ENCODE results near the gene HCN3.

The HCN3 gene

GRCh38 chr1:155287987-155288543 lies 10.8 kb downstream of the HCN3 start:
- TF ChIP-seq USF1 (IDR thresholded peaks at IDR 0.05) = no peak
- no peak for TF ChIP-seq EGR1 (IDR thresholded peaks at IDR 0.05)
- no peak for TF ChIP-seq RAD21 (IDR thresholded peaks at IDR 0.05; ENCODE audit: low read depth)
- TF ChIP-seq YY1 (IDR thresholded peaks at IDR 0.05; ENCODE audit: low read depth) = no peak
- TF ChIP-seq CEBPB (IDR thresholded peaks at IDR 0.05) = no peak
- no peak for TF ChIP-seq ZBTB7A (IDR thresholded peaks at IDR 0.05; ENCODE audit: low read depth)
- TF ChIP-seq TAF1 (IDR thresholded peaks at IDR 0.05; ENCODE audit: low read depth) = no peak
- no peak for TF ChIP-seq NFIC (IDR thresholded peaks at IDR 0.05)
- no peak for TF ChIP-seq MAX (IDR thresholded peaks at IDR 0.05)
- TF ChIP-seq CREB1 (IDR thresholded peaks at IDR 0.05; ENCODE audit: low read depth) = no peak
- TF ChIP-seq TCF12 (IDR thresholded peaks at IDR 0.05; ENCODE audit: low read depth) = no peak
- TF ChIP-seq REST (IDR thresholded peaks at IDR 0.05; ENCODE audit: low read depth) = no peak
- TF ChIP-seq EP300 (IDR thresholded peaks at IDR 0.05; ENCODE audit: borderline replicate concordance) = no peak
- TF ChIP-seq TEAD4 (IDR thresholded peaks at IDR 0.05) = no peak
- no peak for TF ChIP-seq FOXM1 (IDR thresholded peaks at IDR 0.05; ENCODE audit: borderline replicate concordance, low read depth)

GRCh38 chr1:155293086-155293749 lies 16.0 kb downstream of the HCN3 start:
- TF ChIP-seq FOXM1 (IDR thresholded peaks at IDR 0.05; ENCODE audit: borderline replicate concordance, low read depth) = no peak

GRCh38 chr1:155294520-155295182 lies 17.4 kb downstream of the HCN3 start:
- no peak for TF ChIP-seq RAD21 (IDR thresholded peaks at IDR 0.05; ENCODE audit: low read depth)
- no peak for TF ChIP-seq NFIC (IDR thresholded peaks at IDR 0.05)
- no peak for TF ChIP-seq TCF12 (IDR thresholded peaks at IDR 0.05; ENCODE audit: low read depth)
- no peak for TF ChIP-seq YY1 (IDR thresholded peaks at IDR 0.05; ENCODE audit: low read depth)
- TF ChIP-seq TEAD4 (IDR thresholded peaks at IDR 0.05) = no peak
- no peak for TF ChIP-seq TAF1 (IDR thresholded peaks at IDR 0.05; ENCODE audit: low read depth)
- no peak for TF ChIP-seq CEBPB (IDR thresholded peaks at IDR 0.05)
- TF ChIP-seq REST (IDR thresholded peaks at IDR 0.05; ENCODE audit: low read depth) = no peak
- no peak for TF ChIP-seq EP300 (IDR thresholded peaks at IDR 0.05; ENCODE audit: borderline replicate concordance)

- TF ChIP-seq EP300 (IDR thresholded peaks at IDR 0.05; ENCODE audit: borderline replicate concordance) = no peak
- TF ChIP-seq TCF12 (IDR thresholded peaks at IDR 0.05; ENCODE audit: low read depth) = no peak
- no peak for TF ChIP-seq TAF1 (IDR thresholded peaks at IDR 0.05; ENCODE audit: low read depth)
Measured at GRCh38 chr1:155295183-155295941, 18.1 kb downstream of the HCN3 start.

GRCh38 chr1:155295942-155296267 lies 18.6 kb downstream of the HCN3 start:
- no peak for TF ChIP-seq REST (IDR thresholded peaks at IDR 0.05; ENCODE audit: low read depth)
- no peak for TF ChIP-seq YY1 (IDR thresholded peaks at IDR 0.05; ENCODE audit: low read depth)
- no peak for TF ChIP-seq EGR1 (IDR thresholded peaks at IDR 0.05)
- no peak for TF ChIP-seq TCF12 (IDR thresholded peaks at IDR 0.05; ENCODE audit: low read depth)
- TF ChIP-seq USF1 (IDR thresholded peaks at IDR 0.05) = no peak
- TF ChIP-seq TAF1 (IDR thresholded peaks at IDR 0.05; ENCODE audit: low read depth) = no peak
- TF ChIP-seq CEBPB (IDR thresholded peaks at IDR 0.05) = no peak
- no peak for TF ChIP-seq TEAD4 (IDR thresholded peaks at IDR 0.05)
- TF ChIP-seq MAX (IDR thresholded peaks at IDR 0.05) = no peak
- TF ChIP-seq CREB1 (IDR thresholded peaks at IDR 0.05; ENCODE audit: low read depth) = no peak
- no peak for TF ChIP-seq NFIC (IDR thresholded peaks at IDR 0.05)
- TF ChIP-seq ZBTB7A (IDR thresholded peaks at IDR 0.05; ENCODE audit: low read depth) = no peak
- TF ChIP-seq RAD21 (IDR thresholded peaks at IDR 0.05; ENCODE audit: low read depth) = no peak

Data from Ishikawa (cell line).